Thoracic aorta (tissue), 2 donors: ENCODE measurements around the gene RIOK1. TPM values are rescaled to one million over a fixed set of nuclear protein-coding genes. Genes with fewer than 3 reads are reported as not detected.

Experiments
- ATAC-seq: fragments of 150-250 bp; one replicate; pipeline ENCODE4 v1.8.0; 2017; ENCODE audit warnings: low read depth; ENCODE audit not compliant: insufficient number of reproducible peaks, low FRiP score
- DNase-seq: peaks from one replicate; pipeline ENCODE4 v3.0.0-alpha.2; 2020; ENCODE audit warnings: low spot score
- H3K27ac ChIP-seq, 2 donors: fragments of 200-600 bp; sonication (generic); 1 replicate in 1 of 2; 2 replicates in 1 of 2; pipeline ENCODE4 v1.5.1; 2016; ENCODE audit warnings: mild to moderate bottlenecking in 2 of 2, moderate library complexity in 2 of 2
- H3K27me3 ChIP-seq: fragments of 200-600 bp; sonication (generic); replicated peaks from 2 replicates; pipeline ENCODE4 v1.6.0; 2016; ENCODE audit warnings: mild to moderate bottlenecking; ENCODE audit not compliant: insufficient read depth
- H3K36me3 ChIP-seq: fragments of 200-600 bp; sonication (generic); one replicate; pipeline ENCODE4 v1.5.1; 2016
- H3K4me1 ChIP-seq, 2 donors: fragments of 200-600 bp; sonication (generic); 1 replicate in 1 of 2; 2 replicates in 1 of 2; pipeline versions ENCODE4 v1.5.1 to v1.6.0; 2016; ENCODE audit warnings: low read depth in 2 of 2, mild to moderate bottlenecking in 1 of 2; ENCODE audit not compliant: control insufficient read depth in 1 of 2
- H3K4me3 ChIP-seq: fragments of 200-600 bp; sonication (generic); 2 replicates; pipeline ENCODE4 v1.5.1; 2016; ENCODE audit warnings: mild to moderate bottlenecking
- H3K9me3 ChIP-seq: fragments of 200-600 bp; sonication (generic); 2 replicates; pipeline ENCODE4 v1.5.1; 2016
- CTCF ChIP-seq: fragments of 200-600 bp; sonication (generic); IDR thresholded peaks from one replicate; pipeline ENCODE4 v1.5.1; 2019; ENCODE audit warnings: antibody characterized with exemption
- total RNA-seq, 2 donors: library from RNA; depleted of rRNA; stranded (reverse); fragments of >200 nt; gene quantifications; one replicate each; pipeline versions ENCODE4 v1.1.0 to v1.2.3, GENCODE V29; 2016

The RIOK1 gene
- total RNA-seq, 2 donors from 2014 or later: 12.6 to 25.5 TPM

DNA sequence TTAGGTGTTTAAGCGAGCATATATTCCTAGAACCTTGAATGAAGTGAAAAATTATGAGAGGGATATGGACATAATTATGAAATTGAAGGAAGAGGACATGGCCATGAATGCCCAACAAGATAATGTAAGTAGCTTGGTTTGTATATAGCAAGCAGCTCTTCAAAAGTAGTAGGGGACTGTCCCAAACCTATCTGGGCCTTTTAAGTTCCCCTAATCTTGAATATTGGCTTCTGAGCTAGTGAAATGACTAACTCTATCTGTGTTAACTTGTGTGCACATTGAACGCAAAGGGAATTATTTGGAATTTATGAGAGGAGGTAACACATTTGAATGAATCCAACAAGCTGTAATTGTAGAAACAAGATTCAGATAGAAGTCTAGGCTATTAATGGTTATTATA is 21.7 kb downstream of the RIOK1 start:
- no peak for ATAC-seq
- no peak overlapping the region for H3K4me3 ChIP-seq
- no peak for DNase-seq
- H3K9me3 ChIP-seq: no peaks in the 10 kb centered on the region
- H3K27ac ChIP-seq: no peak overlapping the region
- H3K4me1 ChIP-seq: no peaks in the 10 kb centered on the region
- no peak for TF ChIP-seq CTCF
- no peaks in the 10 kb centered on the region for H3K27me3 ChIP-seq
- peaks cover 56% of the 10 kb centered on the region for H3K36me3 ChIP-seq

- Histone ChIP-seq H3K4me1 (no peaks in the 10 kb centered on the region), H3K4me3 (no peak overlapping the region), H3K27ac (no peak overlapping the region), H3K9me3 (no peaks in the 10 kb centered on the region), H3K27me3 (no peaks in the 10 kb centered on the region), H3K36me3 (peaks cover 56% of the 10 kb centered on the region)
- no peak for TF ChIP-seq CTCF
- DNase-seq (no peak), ATAC-seq (no peak)
These were observed 23.7 kb downstream of the RIOK1 start for GRCh38 chr6:7413151-7413823.

- Histone ChIP-seq H3K9me3 (no peaks in the 10 kb centered on the region), H3K4me1 (no peaks in the 10 kb centered on the region), H3K36me3 (peaks cover 56% of the 10 kb centered on the region), H3K4me3 (no peak overlapping the region), H3K27ac (no peak overlapping the region), H3K27me3 (no peaks in the 10 kb centered on the region)
- ATAC-seq (no peak), DNase-seq (no peak)
- no peak for TF ChIP-seq CTCF
These were observed 25.2 kb downstream of the RIOK1 start for GRCh38 chr6:7414811-7415210.

DNA sequence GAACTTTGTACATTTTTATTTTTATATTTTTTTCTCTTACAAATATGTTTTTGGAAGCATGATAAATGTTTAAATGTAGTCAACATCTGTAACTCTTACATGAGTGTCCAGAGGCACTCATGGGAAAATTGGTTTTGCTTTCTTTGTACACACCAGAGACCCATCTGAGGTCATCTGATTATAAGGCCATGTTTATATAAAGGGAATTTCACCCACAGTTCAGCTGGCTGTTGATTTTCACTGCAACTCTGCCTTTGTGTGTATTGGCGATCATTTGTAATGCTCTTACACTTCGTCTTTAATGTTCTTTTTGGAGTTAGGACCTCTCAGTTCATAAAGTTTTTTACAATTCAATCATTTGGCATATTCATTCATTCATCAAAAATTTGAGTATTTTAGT is 28.1 kb downstream of the RIOK1 start:
- Histone ChIP-seq H3K9me3 (no peaks in the 10 kb centered on the region), H3K36me3 (peaks cover 40% of the 10 kb centered on the region), H3K27ac (no peak overlapping the region), H3K27me3 (no peaks in the 10 kb centered on the region), H3K4me3 (no peak overlapping the region), H3K4me1 (no peaks in the 10 kb centered on the region)
- ATAC-seq: no peak
- TF ChIP-seq CTCF: no peak
- DNase-seq: no peak

- Histone ChIP-seq H3K9me3 (no peaks in the 10 kb centered on the region), H3K36me3 (peaks cover 40% of the 10 kb centered on the region), H3K27me3 (no peaks in the 10 kb centered on the region), H3K27ac (no peak overlapping the region), H3K4me1 (no peaks in the 10 kb centered on the region), H3K4me3 (no peak overlapping the region)
- ATAC-seq (no peak), DNase-seq (no peak)
- no peak for TF ChIP-seq CTCF
These were observed 28.8 kb downstream of the RIOK1 start for GRCh38 chr6:7418238-7418905.
